Measurements from ENCODE around the gene ASB6. TPM values are rescaled to one million over a fixed set of nuclear protein-coding genes. Genes with fewer than 3 reads are reported as not detected.

The ASB6 gene
- total RNA-seq, 2 donors from 2014 or later, result 15.8 to 18.5 TPM

DNA sequence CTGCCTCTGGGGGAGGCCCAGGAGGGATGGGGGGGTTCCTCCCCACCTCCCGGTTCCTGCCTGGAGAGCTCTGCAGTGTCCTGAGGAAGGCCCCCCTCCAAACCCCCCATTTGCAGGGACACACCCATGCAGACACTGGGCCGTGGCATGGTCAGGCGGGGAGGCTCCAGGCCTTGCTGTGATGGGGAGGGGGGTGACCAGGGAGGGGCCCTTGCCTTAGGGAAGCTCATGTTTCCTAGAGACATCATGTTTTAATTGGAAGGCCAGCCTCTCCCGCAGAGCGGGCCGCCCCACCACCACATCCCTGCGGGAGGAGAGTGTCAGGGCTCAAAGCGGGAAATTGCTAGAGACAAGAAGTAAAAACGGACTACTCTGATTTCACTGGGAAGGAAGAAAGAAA is 35.5 kb upstream of the ASB6 start:
- Histone ChIP-seq H3K9me3 (no peaks in the 10 kb centered on the region), H3K27me3 (no peaks in the 10 kb centered on the region), H3K9ac (ENCODE audit: low read depth in 2 of 2, low read length in 2 of 2) (no peak overlapping the region), H3K4me1 (no peaks in the 10 kb centered on the region), H3K36me3 (no peaks in the 10 kb centered on the region), H3K27ac (no peak overlapping the region), H3K4me3 (no peak overlapping the region)
- no peak for DNase-seq
- intact Hi-C loops (cut with DNase I), result no loop called here
- TF ChIP-seq, protein P1, sequence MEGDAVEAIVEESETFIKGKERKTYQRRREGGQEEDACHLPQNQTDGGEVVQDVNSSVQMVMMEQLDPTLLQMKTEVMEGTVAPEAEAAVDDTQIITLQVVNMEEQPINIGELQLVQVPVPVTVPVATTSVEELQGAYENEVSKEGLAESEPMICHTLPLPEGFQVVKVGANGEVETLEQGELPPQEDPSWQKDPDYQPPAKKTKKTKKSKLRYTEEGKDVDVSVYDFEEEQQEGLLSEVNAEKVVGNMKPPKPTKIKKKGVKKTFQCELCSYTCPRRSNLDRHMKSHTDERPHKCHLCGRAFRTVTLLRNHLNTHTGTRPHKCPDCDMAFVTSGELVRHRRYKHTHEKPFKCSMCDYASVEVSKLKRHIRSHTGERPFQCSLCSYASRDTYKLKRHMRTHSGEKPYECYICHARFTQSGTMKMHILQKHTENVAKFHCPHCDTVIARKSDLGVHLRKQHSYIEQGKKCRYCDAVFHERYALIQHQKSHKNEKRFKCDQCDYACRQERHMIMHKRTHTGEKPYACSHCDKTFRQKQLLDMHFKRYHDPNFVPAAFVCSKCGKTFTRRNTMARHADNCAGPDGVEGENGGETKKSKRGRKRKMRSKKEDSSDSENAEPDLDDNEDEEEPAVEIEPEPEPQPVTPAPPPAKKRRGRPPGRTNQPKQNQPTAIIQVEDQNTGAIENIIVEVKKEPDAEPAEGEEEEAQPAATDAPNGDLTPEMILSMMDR (IDR thresholded peaks at IDR 0.05), result no peak

DNA sequence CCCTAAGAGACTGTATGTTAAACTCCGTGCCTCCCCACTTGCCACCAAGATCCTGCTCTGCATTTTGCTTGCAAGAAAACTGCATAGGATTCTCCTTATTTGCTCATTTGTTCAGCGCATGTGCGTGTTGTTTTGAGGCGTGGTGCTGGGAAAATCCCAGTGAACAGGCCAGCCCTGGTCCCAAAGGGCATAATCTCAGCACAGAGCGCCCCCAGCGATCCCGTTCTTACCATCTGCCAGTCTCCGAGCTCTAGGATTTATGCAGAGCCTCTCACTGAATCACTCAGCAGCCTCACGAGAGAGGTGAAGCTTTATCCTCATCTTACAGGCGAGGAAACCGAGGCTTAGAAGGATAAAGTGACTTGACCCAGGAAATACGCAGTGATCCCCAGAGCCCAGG is 35.0 kb upstream of the ASB6 start:
- Histone ChIP-seq H3K27me3 (no peaks in the 10 kb centered on the region), H3K9me3 (no peaks in the 10 kb centered on the region), H3K36me3 (no peaks in the 10 kb centered on the region), H3K4me3 (no peak overlapping the region), H3K27ac (no peak overlapping the region), H3K4me1 (no peaks in the 10 kb centered on the region), H3K9ac (ENCODE audit: low read depth in 2 of 2, low read length in 2 of 2) (no peak overlapping the region)
- TF ChIP-seq, protein P1 (IDR thresholded peaks at IDR 0.05), result no peak
- DNase-seq, result no peak
- intact Hi-C loops (cut with DNase I), result no loop called here

- Histone ChIP-seq H3K36me3 (no peaks in the 10 kb centered on the region), H3K27ac (no peak overlapping the region), H3K27me3 (no peaks in the 10 kb centered on the region), H3K4me3 (no peak overlapping the region), H3K9me3 (no peaks in the 10 kb centered on the region), H3K4me1 (no peaks in the 10 kb centered on the region), H3K9ac (ENCODE audit: low read depth in 2 of 2, low read length in 2 of 2) (no peak overlapping the region)
- intact Hi-C loops (cut with DNase I), result no loop called here
- DNase-seq, result no peak
- TF ChIP-seq, protein P1 (IDR thresholded peaks at IDR 0.05), result no peak
Observed at GRCh38 chr9:129676287-129676686, 34.3 kb upstream of the ASB6 start.

GRCh38 chr9:129675620-129676019 is 33.7 kb upstream of the ASB6 start:
- H3K27ac ChIP-seq, result no peak overlapping the region
- no peaks in the 10 kb centered on the region for H3K9me3 ChIP-seq
- TF ChIP-seq, protein P1 (IDR thresholded peaks at IDR 0.05), result no peak
- no peak overlapping the region for H3K9ac ChIP-seq (ENCODE audit: low read depth in 2 of 2, low read length in 2 of 2)
- H3K27me3 ChIP-seq, result no peaks in the 10 kb centered on the region
- H3K4me1 ChIP-seq, result no peaks in the 10 kb centered on the region
- no peak overlapping the region for H3K4me3 ChIP-seq
- H3K36me3 ChIP-seq, result no peaks in the 10 kb centered on the region
- DNase-seq, result no peak
- intact Hi-C loops (cut with DNase I), result no loop called here

GRCh38 chr9:129674229-129674628 is 32.3 kb upstream of the ASB6 start:
- Histone ChIP-seq H3K4me3 (no peak overlapping the region), H3K9ac (ENCODE audit: low read depth in 2 of 2, low read length in 2 of 2) (no peak overlapping the region), H3K36me3 (no peaks in the 10 kb centered on the region), H3K27ac (no peak overlapping the region), H3K4me1 (no peaks in the 10 kb centered on the region), H3K9me3 (no peaks in the 10 kb centered on the region), H3K27me3 (no peaks in the 10 kb centered on the region)
- DNase-seq, result no peak
- TF ChIP-seq, protein P1 (IDR thresholded peaks at IDR 0.05), result no peak
- intact Hi-C loops (cut with DNase I), result no loop called here

DNA sequence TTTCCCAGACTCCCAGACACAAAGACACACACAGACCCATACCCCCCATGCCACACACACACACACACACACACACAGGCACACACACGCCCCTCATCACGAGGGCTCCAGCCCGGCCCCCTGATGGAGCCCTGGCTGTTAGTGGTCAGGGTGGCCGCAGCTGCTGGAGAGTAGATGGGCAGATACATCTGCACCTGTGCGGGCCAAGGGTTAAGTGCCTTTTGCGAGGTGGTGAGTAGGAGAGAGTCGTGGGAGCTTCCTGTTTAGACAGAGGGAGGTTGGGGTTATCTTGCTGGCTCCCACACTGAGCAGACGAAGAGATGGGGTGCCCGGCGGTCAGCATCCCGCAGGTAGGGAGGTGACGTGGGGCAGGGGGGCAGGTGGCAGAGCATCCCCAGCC is 31.7 kb upstream of the ASB6 start:
- H3K27ac ChIP-seq, result no peak overlapping the region
- H3K36me3 ChIP-seq, result no peaks in the 10 kb centered on the region
- intact Hi-C loops (cut with DNase I), result no loop called here
- H3K27me3 ChIP-seq, result no peaks in the 10 kb centered on the region
- H3K9me3 ChIP-seq, result no peaks in the 10 kb centered on the region
- TF ChIP-seq, protein P1 (IDR thresholded peaks at IDR 0.05), result no peak
- no peak overlapping the region for H3K9ac ChIP-seq (ENCODE audit: low read depth in 2 of 2, low read length in 2 of 2)
- no peak for DNase-seq
- no peaks in the 10 kb centered on the region for H3K4me1 ChIP-seq
- no peak overlapping the region for H3K4me3 ChIP-seq
